Measurements from ENCODE around the gene PRSS21.
A peak's percentile ranks its signal among the peaks of the same experiment; 100 is the strongest.

Gene PRSS21

GRCh38 chr16:2779978-2780898, 36.8 kb upstream of the PRSS21 start:
- DNase-seq: no peak

DNA sequence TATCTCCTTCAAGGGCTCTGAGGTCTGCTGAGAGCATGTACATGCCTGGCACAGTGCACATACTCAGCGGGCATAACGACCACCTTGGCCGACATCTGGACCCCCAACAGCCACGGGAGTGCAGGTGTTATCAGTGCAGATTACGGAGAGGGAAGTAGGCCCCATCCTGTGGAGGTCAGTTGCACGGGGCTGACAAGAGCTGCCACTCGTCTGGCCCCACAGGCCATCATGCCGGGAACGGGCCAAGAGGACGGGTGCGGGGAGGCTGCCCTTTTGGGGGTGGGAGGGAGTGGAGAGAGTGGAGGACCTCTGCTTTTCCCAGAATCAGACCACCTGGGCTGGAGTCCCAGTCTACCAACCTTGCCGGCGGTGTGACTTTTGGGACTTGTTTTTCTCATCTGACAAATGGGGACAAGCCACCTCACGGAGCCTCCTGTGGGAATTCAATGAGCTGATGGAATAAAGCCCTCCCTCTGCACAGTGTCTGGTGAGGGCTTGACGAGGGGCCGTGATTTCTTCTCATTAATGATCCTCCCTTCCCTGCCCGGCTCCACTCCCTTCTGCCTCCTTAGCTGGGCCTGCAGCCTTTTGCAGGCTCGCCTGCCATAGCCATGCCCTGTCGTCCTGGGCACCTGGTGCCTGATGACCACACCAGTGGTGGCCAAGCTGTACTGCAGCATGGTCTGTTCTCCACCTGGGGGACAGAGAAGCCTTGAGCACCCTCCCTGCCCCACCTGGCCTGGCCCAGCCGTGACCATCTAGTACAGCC, 34.3 kb upstream of the PRSS21 start:
- DNase-seq: no peak

DNA sequence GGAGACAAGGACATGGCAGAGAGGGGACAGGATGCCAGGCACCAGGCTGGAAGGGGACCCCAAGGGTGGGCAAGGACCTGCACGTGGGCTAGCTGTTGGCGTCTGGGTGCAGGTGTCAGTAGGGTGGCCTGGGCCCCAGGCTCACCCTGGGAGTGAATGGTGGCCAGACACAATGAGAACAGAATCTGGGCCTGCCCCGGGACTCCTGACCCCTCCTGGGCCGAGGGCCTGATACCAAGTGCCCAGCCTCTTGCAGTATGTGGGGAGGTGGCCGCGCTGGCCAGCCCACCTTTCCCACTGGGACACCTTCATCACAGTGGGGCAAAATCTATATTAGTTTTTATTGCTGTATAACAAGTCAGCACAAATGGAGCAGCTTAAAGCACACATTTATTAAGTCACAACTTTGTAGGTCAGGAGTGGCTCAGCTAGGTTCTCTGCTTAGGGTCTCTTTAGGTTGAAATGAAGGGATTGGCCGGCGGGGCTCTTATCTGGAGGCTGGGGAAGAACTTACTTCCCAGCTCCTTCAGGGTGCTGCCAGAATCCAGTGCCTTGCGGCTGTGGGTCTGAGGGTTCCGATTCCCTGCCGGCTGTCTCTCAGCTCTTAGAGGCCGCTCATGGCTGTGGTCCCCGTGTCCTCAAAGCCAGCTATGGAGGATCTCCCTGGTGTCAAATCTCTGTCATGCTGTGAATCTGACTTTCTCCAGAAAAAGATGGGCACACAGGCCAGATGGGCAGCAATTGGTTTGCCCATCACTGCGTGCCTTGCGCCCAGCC, 33.3 kb upstream of the PRSS21 start:
- DNase-seq: no peak

GRCh38 chr16:2784358-2785100, 32.5 kb upstream of the PRSS21 start:
- DNase-seq: peak in 1 of 2 experiments; percentile 2

GRCh38 chr16:2785101-2785991, 31.7 kb upstream of the PRSS21 start:
- peak; percentile 48 to 57 for DNase-seq

DNA sequence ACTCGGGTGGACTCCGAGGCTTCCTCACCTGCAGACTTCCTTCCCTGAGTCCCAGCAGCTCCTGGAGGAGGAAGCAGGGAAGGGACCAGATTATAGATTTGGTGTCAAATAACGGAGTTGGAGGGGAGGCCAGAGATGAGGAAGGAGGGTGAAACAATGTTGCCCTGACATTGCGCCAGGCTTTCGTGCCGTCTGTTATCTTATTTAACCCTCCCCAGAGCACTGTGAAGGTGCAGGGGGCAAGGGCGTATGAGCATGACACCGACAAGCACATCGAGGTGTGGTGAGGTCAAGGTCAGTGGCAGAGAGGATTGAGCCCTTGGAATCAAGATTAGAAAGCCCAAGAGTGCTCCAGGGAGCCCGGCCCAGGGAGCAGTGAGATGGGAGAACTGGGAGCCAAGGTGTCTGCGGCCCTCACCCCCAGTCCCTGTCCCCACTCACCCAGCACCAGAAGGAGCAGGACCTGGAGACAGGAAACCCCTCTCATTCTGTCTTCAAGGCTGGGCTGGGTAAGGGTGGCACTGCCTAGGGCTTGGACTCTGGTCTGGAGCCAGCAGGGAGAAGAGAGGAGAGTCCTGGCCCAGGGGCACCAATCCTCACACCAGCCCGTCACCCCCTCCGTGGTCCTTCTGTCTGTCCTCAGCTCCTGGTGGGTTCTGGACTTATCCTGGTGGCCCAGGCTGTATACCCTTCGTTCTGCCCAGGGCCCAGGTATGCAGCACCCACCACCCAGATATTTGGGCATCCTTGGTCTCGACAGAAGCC, 30.8 kb upstream of the PRSS21 start:
- no peak for DNase-seq

- no peak for DNase-seq
These were observed 30.2 kb upstream of the PRSS21 start for GRCh38 chr16:2786826-2787151.

GRCh38 chr16:2787406-2787805, 29.6 kb upstream of the PRSS21 start, which contains the start of gene PRSS33:
TSS of gene PRSS33 (minus strand) at chr16:2787560. CDS start at chr16:2786547, 1,013 bp downstream.
- no peak for DNase-seq

DNA sequence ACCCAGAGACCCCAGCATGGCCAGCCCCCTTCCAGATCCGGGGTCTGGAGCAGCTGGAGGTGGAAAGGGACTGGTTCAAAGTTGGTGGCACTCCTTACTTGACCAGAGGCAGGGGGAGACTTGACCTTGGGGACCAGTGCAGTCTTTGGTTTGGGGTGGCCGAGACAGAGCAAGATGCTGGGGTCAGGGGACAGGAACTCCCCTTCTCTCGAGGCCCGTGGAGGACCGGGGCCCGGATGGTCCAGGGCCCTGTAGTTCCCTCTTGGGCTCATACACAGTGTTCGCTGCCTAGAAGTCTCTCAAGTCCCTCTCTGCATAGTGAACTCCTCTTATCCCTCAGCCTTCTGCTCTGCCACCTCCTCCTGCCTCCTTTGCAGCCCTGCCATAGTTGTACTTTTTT, 29.1 kb upstream of the PRSS21 start:
- no peak for DNase-seq

DNA sequence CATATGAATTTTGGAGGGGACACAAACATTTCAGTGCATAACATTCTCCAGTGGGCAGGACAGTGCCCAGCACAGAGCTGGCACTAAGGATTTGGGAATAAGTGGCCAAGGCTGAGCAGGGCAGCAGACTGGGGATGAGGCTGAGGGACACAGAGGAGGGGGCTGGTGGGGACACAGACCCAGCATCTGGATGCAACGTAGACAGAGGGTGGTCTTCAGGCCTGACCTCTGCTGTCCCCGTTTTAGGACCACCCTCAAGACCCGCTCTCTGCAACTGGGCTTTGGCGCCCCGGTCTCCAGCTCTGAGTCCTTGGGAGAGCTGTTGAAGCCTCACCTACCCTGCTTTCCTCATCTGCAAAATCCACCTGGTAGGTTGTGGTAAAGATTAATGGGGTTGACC, 26.4 kb upstream of the PRSS21 start:
- no peak for DNase-seq

GRCh38 chr16:2791174-2791573, 25.9 kb upstream of the PRSS21 start:
- DNase-seq: no peak

DNA sequence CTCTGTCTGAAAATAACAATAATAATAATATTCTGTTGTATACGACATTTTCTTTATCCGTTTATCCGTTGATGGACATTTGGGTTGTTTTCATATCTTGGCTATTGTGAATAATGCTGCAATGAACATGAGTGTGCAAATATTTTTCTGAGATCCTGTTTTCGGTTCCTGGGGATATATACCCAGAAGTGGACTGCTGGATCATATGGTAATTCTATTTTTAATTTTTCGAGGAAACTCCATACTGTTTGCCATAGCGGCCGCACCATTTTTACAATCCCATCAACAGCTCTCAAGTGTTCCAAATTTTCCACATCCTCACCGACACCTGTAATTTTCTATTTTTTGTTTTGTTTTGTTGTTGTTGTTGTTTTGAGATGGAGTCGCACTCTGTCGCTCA, 24.1 kb upstream of the PRSS21 start:
- DNase-seq: no peak

DNA sequence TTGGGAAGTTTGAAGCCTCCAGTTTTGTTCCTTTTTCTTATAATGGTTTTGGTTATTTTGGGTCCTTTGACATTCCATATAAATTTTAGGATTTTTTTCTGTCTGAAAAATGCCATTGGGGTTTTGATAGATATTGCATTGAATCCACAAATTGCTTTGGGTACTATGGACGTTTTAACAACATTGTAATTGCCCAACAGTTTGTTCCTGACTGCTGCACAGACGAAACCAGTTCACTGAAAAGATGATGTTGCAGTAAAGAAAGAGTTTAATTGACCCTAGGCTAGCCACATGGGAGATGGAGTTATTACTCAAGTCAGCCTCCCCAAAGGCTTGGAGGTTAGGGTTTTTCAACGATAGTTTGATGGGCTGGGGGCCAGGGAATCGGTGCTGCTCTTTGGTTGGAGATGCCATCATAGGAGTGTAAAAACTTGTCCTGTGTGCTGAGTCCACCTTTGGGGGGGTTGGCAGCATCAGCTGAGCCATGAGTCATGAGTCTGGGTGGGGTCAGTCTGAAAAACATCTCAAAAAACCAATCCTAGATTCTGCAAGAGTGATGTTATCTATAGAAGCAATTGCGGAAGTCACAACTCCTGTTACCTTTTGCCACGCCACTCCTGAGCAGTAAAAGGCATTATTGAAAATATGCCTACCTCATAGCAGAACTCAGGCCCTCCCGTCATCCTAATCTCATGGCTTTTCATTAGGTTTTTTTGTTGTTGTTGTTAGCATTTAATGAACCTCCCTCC, 21.5 kb upstream of the PRSS21 start:
- no peak for DNase-seq

DNA sequence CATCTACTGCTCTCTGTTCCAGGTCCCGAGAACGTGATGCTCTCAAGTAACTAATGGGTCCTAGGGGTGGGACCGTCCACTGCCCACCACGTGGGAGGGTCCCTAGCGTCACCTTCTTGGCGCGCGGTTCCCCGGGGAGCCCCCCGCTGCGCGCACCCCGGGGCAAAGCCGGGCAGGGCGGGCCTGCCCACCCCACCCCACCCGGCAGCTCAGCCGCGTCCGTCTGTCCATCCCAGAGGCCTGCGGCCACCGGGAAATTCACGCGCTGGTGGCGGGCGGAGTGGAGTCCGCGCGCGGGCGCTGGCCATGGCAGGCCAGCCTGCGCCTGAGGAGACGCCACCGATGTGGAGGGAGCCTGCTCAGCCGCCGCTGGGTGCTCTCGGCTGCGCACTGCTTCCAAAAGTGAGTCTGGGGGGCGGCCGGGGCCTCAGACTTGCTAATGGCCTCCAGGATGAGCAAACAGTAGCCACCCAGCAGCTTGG, 18.3 kb upstream of the PRSS21 start:
- DNase-seq: no peak

GRCh38 chr16:2799205-2799858, 17.7 kb upstream of the PRSS21 start:
- DNase-seq: no peak

GRCh38 chr16:2799859-2800226, 17.2 kb upstream of the PRSS21 start:
- DNase-seq: no peak

GRCh38 chr16:2803545-2804195, 13.4 kb upstream of the PRSS21 start:
- no peak for DNase-seq

DNA sequence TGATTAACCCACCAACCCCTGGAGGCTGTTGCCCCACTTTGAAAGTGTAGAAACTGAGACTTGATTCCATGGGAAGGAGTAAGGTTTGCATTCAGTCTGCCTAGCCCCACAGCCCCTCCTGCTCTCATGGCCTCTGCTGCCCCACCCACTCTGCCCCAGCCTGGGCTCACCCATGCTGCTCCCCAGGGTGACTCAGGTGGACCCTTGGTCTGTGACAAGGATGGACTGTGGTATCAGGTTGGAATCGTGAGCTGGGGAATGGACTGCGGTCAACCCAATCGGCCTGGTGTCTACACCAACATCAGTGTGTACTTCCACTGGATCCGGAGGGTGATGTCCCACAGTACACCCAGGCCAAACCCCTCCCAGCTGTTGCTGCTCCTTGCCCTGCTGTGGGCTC, 12.3 kb upstream of the PRSS21 start:
- no peak for DNase-seq

- DNase-seq: no peak
These were observed 10.8 kb upstream of the PRSS21 start for GRCh38 chr16:2806286-2806685.
